Activated B cell treated with CpG ODN at 0.5 μM for 24 hours (primary cell): ENCODE data around the gene SH3BP5L. TPM values are rescaled to one million over a fixed set of nuclear protein-coding genes. Genes with fewer than 3 reads are reported as not detected.
A peak's percentile ranks its signal among the peaks of the same experiment; 100 is the strongest.

Source experiments
- ATAC-seq: fragments of 200-7000 bp; cut with Tn5 transposase; one replicate; pipeline ENCODE4 v1.10.0; 2021; ENCODE audit warnings: low read depth, mild to moderate bottlenecking, moderate library complexity
- CTCF ChIA-PET: fragments of 350-600 bp; sonication (Branson Sonifier 250); formaldehyde crosslinking; loops from one replicate; lab custom pipeline; 2021; ENCODE audit warnings: antibody characterized with exemption; lab: Charles Lee
- POLR2A ChIA-PET: fragments of 350-600 bp; sonication (Branson Sonifier 250); formaldehyde crosslinking; loops from one replicate; lab custom pipeline; 2021; ENCODE audit warnings: antibody characterized with exemption; lab: Charles Lee
- DNase-seq: peaks from one replicate; pipeline ENCODE4 v3.0.0; 2022
- H3K27ac Mint-ChIP-seq: one replicate; pipeline ENCODE4 v1.8.0; 2020; ENCODE audit warnings: mixed read lengths
- H3K27me3 Mint-ChIP-seq: one replicate; pipeline ENCODE4 v1.8.0; 2021; ENCODE audit warnings: mixed read lengths
- H3K36me3 Mint-ChIP-seq: one replicate; pipeline ENCODE4 v1.8.0; 2021; ENCODE audit warnings: low read depth, mixed read lengths
- H3K4me1 Mint-ChIP-seq: one replicate; pipeline ENCODE4 v1.8.0; 2021; ENCODE audit warnings: mixed read lengths
- H3K4me3 Mint-ChIP-seq: one replicate; pipeline ENCODE4 v1.8.0; 2020; ENCODE audit warnings: mild to moderate bottlenecking, mixed read lengths
- H3K9me3 Mint-ChIP-seq: one replicate; pipeline ENCODE4 v1.8.0; 2020; ENCODE audit warnings: mixed read lengths
- CTCF ChIP-seq: fragments of 200-600 bp; IDR thresholded peaks from one replicate; pipeline ENCODE4 v1.8.0; 2022; ENCODE audit warnings: antibody characterized with exemption, mild to moderate bottlenecking
- intact Hi-C: fragments of 100-400 bp; cut with micrococcal nuclease; formaldehyde crosslinking; loops from one replicate; pipeline ENCODE4 v1.15.1; 2024
- total RNA-seq: library from RNA; stranded (reverse); gene quantifications from 2 replicates; pipeline ENCODE4 v1.2.3, GENCODE V29; 2022

The SH3BP5L gene
- total RNA-seq, 1 donor from 2014 or later, result 27.3 TPM

- no peak for ATAC-seq
- Mint-ChIP-seq H3K36me3 (peaks cover 72% of the 10 kb centered on the region), H3K4me1 (peaks cover 44% of the 10 kb centered on the region), H3K4me3 (no peak overlapping the region), H3K27me3 (no peaks in the 10 kb centered on the region), H3K27ac (no peak overlapping the region), H3K9me3 (no peaks in the 10 kb centered on the region)
- intact Hi-C loops, result no loop called here
- ChIA-PET CTCF (no interaction called here), POLR2A (no interaction called here)
- TF ChIP-seq CTCF, result no peak
- DNase-seq, result no peak
These were observed 9.5 kb downstream of the SH3BP5L start for GRCh38 chr1:248816042-248816851.

GRCh38 chr1:248815407-248816034, 10.2 kb downstream of the SH3BP5L start:
- POLR2A ChIA-PET, result no interaction called here
- no peaks in the 10 kb centered on the region for H3K9me3 Mint-ChIP-seq
- no peaks in the 10 kb centered on the region for H3K27me3 Mint-ChIP-seq
- no peak overlapping the region for H3K4me3 Mint-ChIP-seq
- CTCF ChIA-PET, result no interaction called here
- peaks cover 73% of the 10 kb centered on the region for H3K36me3 Mint-ChIP-seq
- H3K4me1 Mint-ChIP-seq, result peaks cover 43% of the 10 kb centered on the region
- intact Hi-C loops, result no loop called here
- no peak for DNase-seq
- TF ChIP-seq CTCF, result no peak
- no peak overlapping the region for H3K27ac Mint-ChIP-seq
- no peak for ATAC-seq

- DNase-seq (no peak), ATAC-seq (no peak)
- no peak for TF ChIP-seq CTCF
- H3K27ac Mint-ChIP-seq, result peak overlapping the region; percentile 21
- H3K36me3 Mint-ChIP-seq, result peaks cover 70% of the 10 kb centered on the region
- H3K9me3 Mint-ChIP-seq, result no peaks in the 10 kb centered on the region
- intact Hi-C loops, result no loop called here
- no peaks in the 10 kb centered on the region for H3K27me3 Mint-ChIP-seq
- ChIA-PET CTCF (no interaction called here), POLR2A (no interaction called here)
- no peak overlapping the region for H3K4me3 Mint-ChIP-seq
- H3K4me1 Mint-ChIP-seq, result peaks cover 42% of the 10 kb centered on the region
These were observed 11.4 kb downstream of the SH3BP5L start for GRCh38 chr1:248814351-248814750.

GRCh38 chr1:248813546-248813945, 12.2 kb downstream of the SH3BP5L start:
- ATAC-seq (no peak), DNase-seq (no peak)
- H3K4me3 Mint-ChIP-seq, result no peak overlapping the region
- ChIA-PET CTCF (interaction anchor here (1.5 kb wide), 1 partner anchor 127 kb away, joined by 3 read pairs; no protein-coding TSS in a partner anchor), POLR2A (no interaction called here)
- no peak overlapping the region for H3K27ac Mint-ChIP-seq
- no peaks in the 10 kb centered on the region for H3K27me3 Mint-ChIP-seq
- H3K4me1 Mint-ChIP-seq, result peaks cover 34% of the 10 kb centered on the region
- H3K9me3 Mint-ChIP-seq, result no peaks in the 10 kb centered on the region
- peaks cover 68% of the 10 kb centered on the region for H3K36me3 Mint-ChIP-seq
- intact Hi-C loops, result no loop called here
- no peak for TF ChIP-seq CTCF

- intact Hi-C loops, result no loop called here
- H3K4me1 Mint-ChIP-seq, result peaks cover 28% of the 10 kb centered on the region
- ChIA-PET CTCF (interaction anchor here (1.5 kb wide), 1 partner anchor 126 kb away, joined by 3 read pairs; no protein-coding TSS in a partner anchor), POLR2A (no interaction called here)
- DNase-seq, result no peak
- no peak overlapping the region for H3K27ac Mint-ChIP-seq
- H3K27me3 Mint-ChIP-seq, result no peaks in the 10 kb centered on the region
- H3K9me3 Mint-ChIP-seq, result no peaks in the 10 kb centered on the region
- TF ChIP-seq CTCF, result no peak
- H3K36me3 Mint-ChIP-seq, result peaks cover 66% of the 10 kb centered on the region
- ATAC-seq, result no peak
- no peak overlapping the region for H3K4me3 Mint-ChIP-seq
These were observed 12.8 kb downstream of the SH3BP5L start for GRCh38 chr1:248812736-248813425.
